Neural progenitor cell (in vitro differentiated cells): ENCODE results near the gene CHRM4. TPM values are rescaled to one million over a fixed set of nuclear protein-coding genes. Genes with fewer than 3 reads are reported as not detected.
"Not testable (repeated sequence)": the region's sequence is repeated elsewhere in the genome, so short reads cannot be mapped to it uniquely, and the experiment has no call there.

Experiments used
- DNase-seq: peaks from one replicate; pipeline ENCODE4 v3.0.0-alpha.2; 2016; ENCODE audit warnings: low spot score
- H2AFZ ChIP-seq: fragments of 200-600 bp; sonication (generic); replicated peaks from 2 replicates; pipeline ENCODE4 v1.6.1; 2016; ENCODE audit warnings: antibody characterized with exemption
- H3F3A ChIP-seq: fragments of 200-600 bp; sonication (generic); 2 replicates; pipeline ENCODE4 v1.6.1; 2016; ENCODE audit warnings: antibody characterized with exemption, low read depth
- H3K27ac ChIP-seq: fragments of 200-600 bp; sonication (generic); 2 replicates; pipeline ENCODE4 v1.5.1; 2016; ENCODE audit warnings: mild to moderate bottlenecking
- H3K27me3 ChIP-seq: fragments of 200-600 bp; sonication (generic); 2 replicates; pipeline ENCODE4 v1.6.1; 2016; ENCODE audit warnings: mild to moderate bottlenecking, moderate library complexity
- H3K36me3 ChIP-seq: fragments of 200-600 bp; sonication (generic); 2 replicates; pipeline ENCODE4 v1.5.1; 2016
- H3K4me1 ChIP-seq: fragments of 200-600 bp; sonication (generic); 2 replicates; pipeline ENCODE4 v1.6.1; 2016; ENCODE audit warnings: mixed run types
- H3K4me2 ChIP-seq: fragments of 200-600 bp; sonication (generic); 2 replicates; pipeline ENCODE4 v1.6.1; 2016
- H3K4me3 ChIP-seq: fragments of 200-600 bp; sonication (generic); 2 replicates; pipeline ENCODE4 v1.5.1; 2016
- H3K79me2 ChIP-seq: fragments of 200-600 bp; sonication (generic); 2 replicates; pipeline ENCODE4 v1.6.1; 2016; ENCODE audit warnings: low read depth
- H3K9ac ChIP-seq: fragments of 200-600 bp; sonication (generic); 2 replicates; pipeline ENCODE4 v1.6.1; 2016
- H3K9me3 ChIP-seq: fragments of 200-600 bp; sonication (generic); 2 replicates; pipeline ENCODE4 v1.5.1; 2016; ENCODE audit warnings: low read depth
- H4K20me1 ChIP-seq: fragments of 200-600 bp; sonication (generic); 2 replicates; pipeline ENCODE4 v1.6.1; 2016; ENCODE audit warnings: low read depth
- H3K27ac Mint-ChIP-seq: 3 replicates; pipeline ENCODE4 v1.8.0; 2021; ENCODE audit warnings: mixed read lengths
- H3K27me3 Mint-ChIP-seq: 2 replicates; pipeline ENCODE4 v1.8.0; 2022; ENCODE audit warnings: low read depth, mild to moderate bottlenecking, inconsistent platforms, moderate library complexity, mixed read lengths; ENCODE audit not compliant: insufficient read depth
- H3K36me3 Mint-ChIP-seq: 3 replicates; pipeline ENCODE4 v1.8.0; 2021; ENCODE audit warnings: mixed read lengths
- H3K4me1 Mint-ChIP-seq: 3 replicates; pipeline ENCODE4 v1.8.0; 2021; ENCODE audit warnings: mixed read lengths
- H3K4me3 Mint-ChIP-seq: 3 replicates; pipeline ENCODE4 v1.8.0; 2021; ENCODE audit warnings: mild to moderate bottlenecking, moderate library complexity, mixed read lengths
- H3K9me3 Mint-ChIP-seq: 3 replicates; pipeline ENCODE4 v1.8.0; 2020; ENCODE audit warnings: mixed read lengths
- CTCF ChIP-seq: fragments of 200-600 bp; sonication (generic); IDR thresholded peaks from 2 replicates; pipeline ENCODE4 v1.5.1; 2017; ENCODE audit warnings: antibody characterized with exemption, mild to moderate bottlenecking
- EZH2 ChIP-seq: fragments of 200-600 bp; sonication (generic); IDR thresholded peaks from 2 replicates; pipeline ENCODE4 v1.6.1; 2017; ENCODE audit warnings: antibody characterized with exemption, mild to moderate bottlenecking, moderate library complexity
- EZH2phosphoT487 ChIP-seq: fragments of 200-600 bp; sonication (generic); IDR thresholded peaks from 2 replicates; pipeline ENCODE4 v1.6.1; 2017; ENCODE audit warnings: antibody characterized with exemption
- total RNA-seq: library from RNA; depleted of rRNA; stranded (reverse); fragments of >200 nt; gene quantifications from 2 replicates; pipeline ENCODE4 v1.2.3, GENCODE V29; 2015; ENCODE audit warnings: low replicate concordance

The CHRM4 gene
- total RNA-seq, 1 donor from 2014 or later = not detected

GRCh38 chr11:46375392-46376101 lies 16.0 kb downstream of the CHRM4 start:
- Mint-ChIP-seq H3K4me1 (peaks cover 7% of the 10 kb centered on the region), H3K9me3 (no peaks in the 10 kb centered on the region), H3K27me3 (peaks cover 4% of the 10 kb centered on the region), H3K4me3 (no peak overlapping the region), H3K27ac (no peak overlapping the region), H3K36me3 (peaks cover 11% of the 10 kb centered on the region)
- H3K9me3 ChIP-seq = no peaks in the 10 kb centered on the region
- no peak overlapping the region for H3K4me3 ChIP-seq
- no peak overlapping the region for H2AFZ ChIP-seq
- no peak overlapping the region for H3K9ac ChIP-seq
- peaks cover 24% of the 10 kb centered on the region for H3F3A ChIP-seq
- no peak overlapping the region for H3K27ac ChIP-seq
- H3K27me3 ChIP-seq = no peaks in the 10 kb centered on the region
- no peaks in the 10 kb centered on the region for H3K36me3 ChIP-seq
- peaks cover 10% of the 10 kb centered on the region for H3K4me1 ChIP-seq
- DNase-seq = no peak
- no peak overlapping the region for H3K4me2 ChIP-seq
- no peaks in the 10 kb centered on the region for H3K79me2 ChIP-seq
- TF ChIP-seq EZH2 = no peak
- TF ChIP-seq EZH2phosphoT487 = no peak
- TF ChIP-seq CTCF = no peak
- H4K20me1 ChIP-seq = peaks cover 20% of the 10 kb centered on the region

GRCh38 chr11:46374815-46375214 lies 16.8 kb downstream of the CHRM4 start:
- no peaks in the 10 kb centered on the region for H3K27me3 ChIP-seq
- no peaks in the 10 kb centered on the region for H3K79me2 ChIP-seq
- DNase-seq = no peak
- peaks cover 23% of the 10 kb centered on the region for H4K20me1 ChIP-seq
- H3K27ac ChIP-seq = no peak overlapping the region
- H2AFZ ChIP-seq = no peak overlapping the region
- H3K4me1 ChIP-seq = peaks cover 11% of the 10 kb centered on the region
- no peak overlapping the region for H3K27ac Mint-ChIP-seq
- peaks cover 10% of the 10 kb centered on the region for H3K4me1 Mint-ChIP-seq
- no peaks in the 10 kb centered on the region for H3K36me3 ChIP-seq
- H3K9me3 ChIP-seq = no peaks in the 10 kb centered on the region
- no peak overlapping the region for H3K4me2 ChIP-seq
- H3K9me3 Mint-ChIP-seq = no peaks in the 10 kb centered on the region
- H3K27me3 Mint-ChIP-seq = peaks cover 4% of the 10 kb centered on the region
- peaks cover 17% of the 10 kb centered on the region for H3F3A ChIP-seq
- TF ChIP-seq EZH2 (no peak), EZH2phosphoT487 (no peak), CTCF (no peak)
- H3K4me3 Mint-ChIP-seq = no peak overlapping the region
- no peak overlapping the region for H3K4me3 ChIP-seq
- H3K9ac ChIP-seq = no peak overlapping the region
- peaks cover 11% of the 10 kb centered on the region for H3K36me3 Mint-ChIP-seq

- H3K4me1 ChIP-seq = peaks cover 8% of the 10 kb centered on the region
- Mint-ChIP-seq H3K4me1 (peaks cover 12% of the 10 kb centered on the region), H3K4me3 (peak overlapping the region; percentile 52), H3K36me3 (peaks cover 11% of the 10 kb centered on the region), H3K27ac (no peak overlapping the region), H3K9me3 (no peaks in the 10 kb centered on the region), H3K27me3 (peaks cover 4% of the 10 kb centered on the region)
- no peaks in the 10 kb centered on the region for H3K79me2 ChIP-seq
- no peaks in the 10 kb centered on the region for H3K36me3 ChIP-seq
- H3K9me3 ChIP-seq = no peaks in the 10 kb centered on the region
- no peak overlapping the region for H3K9ac ChIP-seq
- no peak overlapping the region for H3K4me2 ChIP-seq
- peaks cover 10% of the 10 kb centered on the region for H3F3A ChIP-seq
- H4K20me1 ChIP-seq = peaks cover 22% of the 10 kb centered on the region
- H3K27me3 ChIP-seq = no peaks in the 10 kb centered on the region
- no peak overlapping the region for H3K4me3 ChIP-seq
- TF ChIP-seq EZH2phosphoT487 (no peak), CTCF (no peak), EZH2 (no peak)
- DNase-seq = no peak
- no peak overlapping the region for H2AFZ ChIP-seq
- H3K27ac ChIP-seq = no peak overlapping the region
These were observed 17.5 kb downstream of the CHRM4 start for GRCh38 chr11:46373787-46374740.

GRCh38 chr11:46372501-46372900 lies 19.1 kb downstream of the CHRM4 start:
- H3K27ac ChIP-seq, H3K9me3 ChIP-seq, H3K27me3 ChIP-seq, H3F3A ChIP-seq, H3K9me3 Mint-ChIP-seq, H3K4me2 ChIP-seq, H3K4me3 Mint-ChIP-seq, DNase-seq, H3K4me1 ChIP-seq, H3K36me3 Mint-ChIP-seq, H2AFZ ChIP-seq, H3K27me3 Mint-ChIP-seq, H3K4me3 ChIP-seq, H3K36me3 ChIP-seq, H3K27ac Mint-ChIP-seq, H3K79me2 ChIP-seq, H3K9ac ChIP-seq: not testable (repeated sequence)
- H3K4me1 Mint-ChIP-seq = peaks cover 18% of the 10 kb centered on the region
- peaks cover 16% of the 10 kb centered on the region for H4K20me1 ChIP-seq
